HepG2 (cell line): Measurements from ENCODE around the gene CYP2W1. TPM values are rescaled to one million over a fixed set of nuclear protein-coding genes. Genes with fewer than 3 reads are reported as not detected.

ENCODE experiments used
- ARID2 ChIP-seq: sonication (generic); formaldehyde crosslinking; IDR thresholded peaks from 2 replicates; pipeline ENCODE4 v1.8.1; 2022; ENCODE audit warnings: mild to moderate bottlenecking, missing genetic modification reagents, borderline replicate concordance
- CHD4 ChIP-seq: fragments of 200-600 bp; sonication (generic); IDR thresholded peaks from 2 replicates; pipeline ENCODE4 v1.7.0; 2017; ENCODE audit warnings: mild to moderate bottlenecking, low read length, borderline replicate concordance
- GTF3A ChIP-seq: sonication (generic); formaldehyde crosslinking; conservative IDR thresholded peaks from 2 replicates; pipeline ENCODE4 v1.4.0; 2020; ENCODE audit warnings: mild to moderate bottlenecking, missing genetic modification reagents
- HOXA3 ChIP-seq: sonication (generic); formaldehyde crosslinking; IDR thresholded peaks from 2 replicates; pipeline ENCODE4 v1.5.0; 2020; ENCODE audit warnings: missing genetic modification reagents
- KMT2B ChIP-seq: IDR thresholded peaks from 2 replicates; pipeline ENCODE4 v1.6.1; 2016; ENCODE audit warnings: missing genetic modification reagents, missing compliant biosample characterization
- MTERF4 ChIP-seq: sonication (generic); formaldehyde crosslinking; IDR thresholded peaks from 2 replicates; pipeline ENCODE4 v1.8.0; 2023; ENCODE audit warnings: mild to moderate bottlenecking, missing genetic modification reagents
- NAIF1 ChIP-seq: sonication (generic); formaldehyde crosslinking; IDR thresholded peaks from 2 replicates; pipeline ENCODE4 v1.5.0; 2020; ENCODE audit warnings: mild to moderate bottlenecking, missing genetic modification reagents, borderline replicate concordance
- RAD21 ChIP-seq: fragments of 450-650 bp; formaldehyde crosslinking; IDR thresholded peaks from 2 replicates; pipeline ENCODE4 v1.5.0; 2020; ENCODE audit warnings: mild to moderate bottlenecking
- SNAPC4 ChIP-seq: sonication (generic); formaldehyde crosslinking; IDR thresholded peaks from 2 replicates; pipeline ENCODE4 v1.4.0; 2020; ENCODE audit warnings: mild to moderate bottlenecking, missing genetic modification reagents
- SP5 ChIP-seq: IDR thresholded peaks from 2 replicates; pipeline ENCODE4 v1.6.1; 2016; ENCODE audit warnings: low read depth, borderline replicate concordance
- TFDP2 ChIP-seq: sonication (generic); formaldehyde crosslinking; IDR thresholded peaks from 2 replicates; pipeline ENCODE4 v1.4.0; 2020; ENCODE audit warnings: missing genetic modification reagents
- ZHX2 ChIP-seq, 2 experiments: sonication (generic) in 1 of 2; formaldehyde crosslinking in 1 of 2; IDR thresholded peaks; 2 replicates each; pipeline versions ENCODE4 v1.6.1 to v1.9.0; 2014 to 2022; ENCODE audit warnings: antibody characterized with exemption in 1 of 2, borderline replicate concordance in 1 of 2, inconsistent platforms in 1 of 2, low read depth in 1 of 2, missing genetic modification reagents in 1 of 2
- ZNF224 ChIP-seq: sonication (generic); formaldehyde crosslinking; IDR thresholded peaks from 2 replicates; pipeline ENCODE4 v1.5.0; 2020; ENCODE audit warnings: mild to moderate bottlenecking, missing genetic modification reagents
- ZNF484 ChIP-seq: sonication (generic); formaldehyde crosslinking; IDR thresholded peaks from 2 replicates; pipeline ENCODE4 v1.5.1; 2020; ENCODE audit warnings: mild to moderate bottlenecking, low read depth, missing genetic modification reagents, borderline replicate concordance
- ZNF776 ChIP-seq: sonication (generic); formaldehyde crosslinking; IDR thresholded peaks from 2 replicates; pipeline ENCODE4 v1.4.0; 2020; ENCODE audit warnings: mild to moderate bottlenecking, missing genetic modification reagents
- polyA plus RNA-seq, 8 experiments: library from polyadenylated mRNA; depleted of rRNA in 3 of 8; stranded (reverse) in 7 of 8; unstranded in 1 of 8; fragments of >200 nt; fragmentation: Illumina TruSeq in 4 of 8; extraction: Trizol in 4 of 8; gene quantifications; 2 replicates each; pipeline versions ENCODE4 v1.2.1 to v1.2.3, GENCODE V29; 2011 to 2016; ENCODE audit warnings: low read depth in 4 of 8, missing spikeins in 1 of 8, mixed read lengths in 1 of 8; ENCODE audit not compliant: insufficient read depth in 1 of 8
- total RNA-seq, 5 experiments: library from RNA; depleted of rRNA; stranded (reverse); fragments of >200 nt; fragmentation: Illumina TruSeq; extraction: Trizol; gene quantifications; 2 replicates each; pipeline ENCODE4 v1.2.3, GENCODE V29; 2016; ENCODE audit warnings: low read depth in 1 of 5

CYP2W1 gene
- total and polyA plus RNA-seq, 2 of the 13 experiments (the other 11 are each of a cell fraction or from before 2014, with no cell fraction given), result 19.5 to 31.7 TPM

GRCh38 chr7:977326-978048, 5.5 kb upstream of the CYP2W1 start (continued):
- TF ChIP-seq TFDP2 (CRISPR knock-in tag), result peak; percentile 75; the same call in 1 of the 2 replicates
- TF ChIP-seq ARID2 (CRISPR knock-in tag), result no peak
- TF ChIP-seq HOXA3 (CRISPR knock-in tag), result peak; percentile 81
- no peak for TF ChIP-seq ZNF776 (CRISPR knock-in tag)
- TF ChIP-seq ZNF224 (CRISPR knock-in tag), result peak; percentile 30; the same call in 1 of the 2 replicates
- TF ChIP-seq CHD4, result peak; percentile 10; the same call in 1 of the 2 replicates
- TF ChIP-seq ZNF484 (CRISPR knock-in tag), result no peak
- TF ChIP-seq NAIF1 (CRISPR knock-in tag), result no peak
- peak; percentile 2; the same call in 1 of the 2 replicates for TF ChIP-seq GTF3A (CRISPR knock-in tag)
- TF ChIP-seq ZHX2 (IDR thresholded peaks at IDR 0.05; ENCODE audit: low read depth), result 0 out of 2 replicates have a peak, but pooled peaks have one; percentile 44
- TF ChIP-seq ZHX2 (CRISPR knock-in tag; IDR thresholded peaks at IDR 0.05; ENCODE audit: borderline replicate concordance), result no peak
- no peak for TF ChIP-seq SNAPC4 (CRISPR knock-in tag)
- peak; percentile 86 for TF ChIP-seq SP5 (CRISPR knock-in tag)
- TF ChIP-seq RAD21 (CRISPR knock-in tag), result no peak; the same call in none of the 2 replicates
- peak; percentile 32 for TF ChIP-seq KMT2B (CRISPR knock-in tag)
- 0 out of 2 replicates have a peak, but pooled peaks have one; percentile 21 for TF ChIP-seq MTERF4 (CRISPR knock-in tag)
